Thoracic aorta (tissue), 2 donors: ENCODE measurements around the gene HMGCS2. TPM values are rescaled to one million over a fixed set of nuclear protein-coding genes. Genes with fewer than 3 reads are reported as not detected.
"Not testable (repeated sequence)": the region's sequence is repeated elsewhere in the genome, so short reads cannot be mapped to it uniquely, and the experiment has no call there.

ENCODE experiments used
- ATAC-seq: fragments of 150-250 bp; one replicate; pipeline ENCODE4 v1.8.0; 2017; ENCODE audit warnings: low read depth; ENCODE audit not compliant: insufficient number of reproducible peaks, low FRiP score
- DNase-seq: peaks from one replicate; pipeline ENCODE4 v3.0.0-alpha.2; 2020; ENCODE audit warnings: low spot score
- H3K27ac ChIP-seq, 2 donors: fragments of 200-600 bp; sonication (generic); 1 replicate in 1 of 2; 2 replicates in 1 of 2; pipeline ENCODE4 v1.5.1; 2016; ENCODE audit warnings: mild to moderate bottlenecking in 2 of 2, moderate library complexity in 2 of 2
- H3K27me3 ChIP-seq: fragments of 200-600 bp; sonication (generic); replicated peaks from 2 replicates; pipeline ENCODE4 v1.6.0; 2016; ENCODE audit warnings: mild to moderate bottlenecking; ENCODE audit not compliant: insufficient read depth
- H3K36me3 ChIP-seq: fragments of 200-600 bp; sonication (generic); one replicate; pipeline ENCODE4 v1.5.1; 2016
- H3K4me1 ChIP-seq, 2 donors: fragments of 200-600 bp; sonication (generic); 1 replicate in 1 of 2; 2 replicates in 1 of 2; pipeline versions ENCODE4 v1.5.1 to v1.6.0; 2016; ENCODE audit warnings: low read depth in 2 of 2, mild to moderate bottlenecking in 1 of 2; ENCODE audit not compliant: control insufficient read depth in 1 of 2
- H3K4me3 ChIP-seq: fragments of 200-600 bp; sonication (generic); 2 replicates; pipeline ENCODE4 v1.5.1; 2016; ENCODE audit warnings: mild to moderate bottlenecking
- H3K9me3 ChIP-seq: fragments of 200-600 bp; sonication (generic); 2 replicates; pipeline ENCODE4 v1.5.1; 2016
- total RNA-seq, 2 donors: library from RNA; depleted of rRNA; stranded (reverse); fragments of >200 nt; gene quantifications; one replicate each; pipeline versions ENCODE4 v1.1.0 to v1.2.3, GENCODE V29; 2016
- TF ChIP-seq, protein P1 (sequence below): fragments of 200-600 bp; sonication (generic); IDR thresholded peaks from one replicate; pipeline ENCODE4 v1.5.1; 2019; ENCODE audit warnings: antibody characterized with exemption

The HMGCS2 gene
- total RNA-seq, 2 donors from 2014 or later, result 1.8 TPM; not detected in 1

DNA sequence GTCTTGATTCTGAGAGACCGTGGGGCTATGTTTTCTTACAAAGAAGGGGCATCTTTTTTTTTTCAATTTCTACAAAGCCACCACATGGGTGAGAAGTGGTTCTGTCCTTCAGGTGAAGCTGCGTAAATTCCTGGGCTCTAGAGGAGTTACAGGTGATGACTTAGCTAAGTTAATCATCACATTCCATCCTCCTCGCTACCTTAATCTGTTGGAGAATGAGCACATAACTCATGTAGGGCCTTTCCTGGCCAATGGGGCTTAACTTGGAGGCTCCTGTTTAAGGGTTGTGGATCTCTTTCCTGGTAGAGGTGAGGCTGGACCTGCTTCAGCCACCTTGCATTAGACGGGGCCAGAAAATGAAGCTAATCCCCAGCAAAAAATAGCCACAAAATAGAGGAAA, 22.7 kb upstream of the HMGCS2 start:
- DNase-seq, result no peak
- H3K36me3 ChIP-seq, result no peaks in the 10 kb centered on the region
- H3K4me3 ChIP-seq, result no peak overlapping the region
- H3K9me3 ChIP-seq, result no peaks in the 10 kb centered on the region
- ATAC-seq, result no peak
- H3K27me3 ChIP-seq, result no peaks in the 10 kb centered on the region
- TF ChIP-seq, protein P1, sequence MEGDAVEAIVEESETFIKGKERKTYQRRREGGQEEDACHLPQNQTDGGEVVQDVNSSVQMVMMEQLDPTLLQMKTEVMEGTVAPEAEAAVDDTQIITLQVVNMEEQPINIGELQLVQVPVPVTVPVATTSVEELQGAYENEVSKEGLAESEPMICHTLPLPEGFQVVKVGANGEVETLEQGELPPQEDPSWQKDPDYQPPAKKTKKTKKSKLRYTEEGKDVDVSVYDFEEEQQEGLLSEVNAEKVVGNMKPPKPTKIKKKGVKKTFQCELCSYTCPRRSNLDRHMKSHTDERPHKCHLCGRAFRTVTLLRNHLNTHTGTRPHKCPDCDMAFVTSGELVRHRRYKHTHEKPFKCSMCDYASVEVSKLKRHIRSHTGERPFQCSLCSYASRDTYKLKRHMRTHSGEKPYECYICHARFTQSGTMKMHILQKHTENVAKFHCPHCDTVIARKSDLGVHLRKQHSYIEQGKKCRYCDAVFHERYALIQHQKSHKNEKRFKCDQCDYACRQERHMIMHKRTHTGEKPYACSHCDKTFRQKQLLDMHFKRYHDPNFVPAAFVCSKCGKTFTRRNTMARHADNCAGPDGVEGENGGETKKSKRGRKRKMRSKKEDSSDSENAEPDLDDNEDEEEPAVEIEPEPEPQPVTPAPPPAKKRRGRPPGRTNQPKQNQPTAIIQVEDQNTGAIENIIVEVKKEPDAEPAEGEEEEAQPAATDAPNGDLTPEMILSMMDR, result no peak
- H3K4me1 ChIP-seq, result peaks cover 3 to 12% of the 10 kb centered on the region in 2 donors
- H3K27ac ChIP-seq, result no peak overlapping the region

DNA sequence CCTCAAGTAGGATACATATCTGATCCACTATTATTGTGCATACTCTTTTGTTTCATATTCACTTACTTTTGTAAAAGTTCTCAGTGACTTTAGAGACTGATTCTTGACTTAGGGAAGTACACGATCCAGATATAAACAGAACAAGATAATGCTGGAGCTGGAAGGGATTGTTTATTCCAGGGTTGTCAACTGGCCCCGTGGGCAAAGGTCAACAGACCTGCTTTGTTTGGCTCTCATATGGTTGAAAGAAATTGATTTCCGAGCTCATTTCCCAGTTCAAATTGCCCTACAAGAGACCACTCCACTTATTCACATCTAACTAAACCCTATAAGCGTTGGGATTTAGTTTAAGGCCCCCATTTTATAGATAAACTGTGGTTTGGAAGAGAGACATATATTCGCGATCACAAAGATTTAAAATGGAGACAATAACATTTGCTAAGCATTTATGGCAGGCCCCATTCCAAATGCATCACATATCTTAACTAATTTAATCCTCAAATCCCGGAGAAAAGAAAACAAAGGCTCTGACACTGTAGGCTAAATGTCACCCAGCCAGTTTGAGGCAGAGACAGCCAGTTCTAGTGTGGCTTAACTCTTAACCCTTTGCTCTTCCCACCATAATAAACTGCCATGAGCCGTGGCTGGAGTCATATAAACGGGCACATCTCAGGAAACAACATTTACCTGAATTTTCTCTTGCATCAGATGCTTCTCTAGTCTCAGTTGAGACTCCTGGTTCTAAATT, 21.9 kb upstream of the HMGCS2 start:
- TF ChIP-seq, protein P1, result no peak
- no peak for DNase-seq
- no peaks in the 10 kb centered on the region for H3K36me3 ChIP-seq
- H3K9me3 ChIP-seq, result no peaks in the 10 kb centered on the region
- H3K27me3 ChIP-seq, result no peaks in the 10 kb centered on the region
- ATAC-seq, result no peak
- H3K4me3 ChIP-seq, result no peak overlapping the region
- no peak overlapping the region for H3K27ac ChIP-seq
- peaks cover 3 to 12% of the 10 kb centered on the region in 2 donors for H3K4me1 ChIP-seq

DNA sequence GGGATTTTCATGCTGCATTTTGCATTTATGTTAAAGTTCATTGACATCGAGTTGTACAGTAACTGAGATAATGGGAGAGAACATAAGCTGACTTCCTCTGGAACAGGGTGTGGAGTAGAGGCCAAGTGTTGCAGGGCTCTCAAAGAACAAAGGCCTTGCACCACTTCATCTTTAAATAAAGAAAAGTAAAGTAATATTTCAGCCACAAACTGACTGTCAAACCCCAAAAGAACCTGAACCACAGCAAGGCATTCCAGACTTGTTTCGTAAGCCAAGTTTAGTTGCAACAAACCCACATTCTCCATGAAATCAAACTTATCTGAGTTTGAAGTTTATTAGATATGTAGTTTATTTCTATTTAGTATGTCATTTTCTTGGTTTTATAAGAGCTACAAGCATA, 19.1 kb upstream of the HMGCS2 start:
- TF ChIP-seq, protein P1, result no peak
- Histone ChIP-seq H3K4me1 (no peaks in the 10 kb centered on the region), H3K27ac (no peak overlapping the region), H3K36me3 (no peaks in the 10 kb centered on the region), H3K4me3 (no peak overlapping the region), H3K9me3 (no peaks in the 10 kb centered on the region), H3K27me3 (no peaks in the 10 kb centered on the region)
- DNase-seq (no peak), ATAC-seq (no peak)

DNA sequence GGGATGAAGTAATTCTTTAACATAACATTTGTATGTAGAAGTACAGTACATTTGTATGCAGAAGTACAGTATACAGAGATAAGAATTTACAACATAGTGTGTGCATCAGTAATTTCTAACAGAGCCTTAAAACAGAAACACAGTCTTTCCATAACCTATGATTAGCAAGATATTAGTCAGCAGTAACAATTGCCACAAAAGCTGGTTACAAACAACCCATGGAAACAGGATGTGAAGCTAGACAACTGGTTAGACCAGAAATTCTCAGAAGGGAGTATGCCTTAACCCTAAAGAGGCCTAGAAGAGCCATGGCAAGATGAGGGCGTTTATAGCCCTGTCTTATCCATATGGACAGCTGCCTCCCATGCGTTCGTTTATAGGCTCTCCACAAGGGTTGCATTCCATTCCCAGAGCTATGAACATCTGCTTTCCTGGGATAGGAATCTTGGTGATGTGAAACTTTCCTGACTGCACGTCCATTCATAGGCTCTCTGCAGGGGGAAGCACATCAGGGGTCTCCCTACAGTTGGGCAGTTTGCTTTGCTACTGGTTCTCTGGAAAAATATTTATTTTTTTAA, 17.9 kb upstream of the HMGCS2 start:
- not testable (repeated sequence) for H3K27me3 ChIP-seq, H3K27ac ChIP-seq, H3K4me3 ChIP-seq, H3K36me3 ChIP-seq, ATAC-seq, DNase-seq, H3K9me3 ChIP-seq, H3K4me1 ChIP-seq

DNA sequence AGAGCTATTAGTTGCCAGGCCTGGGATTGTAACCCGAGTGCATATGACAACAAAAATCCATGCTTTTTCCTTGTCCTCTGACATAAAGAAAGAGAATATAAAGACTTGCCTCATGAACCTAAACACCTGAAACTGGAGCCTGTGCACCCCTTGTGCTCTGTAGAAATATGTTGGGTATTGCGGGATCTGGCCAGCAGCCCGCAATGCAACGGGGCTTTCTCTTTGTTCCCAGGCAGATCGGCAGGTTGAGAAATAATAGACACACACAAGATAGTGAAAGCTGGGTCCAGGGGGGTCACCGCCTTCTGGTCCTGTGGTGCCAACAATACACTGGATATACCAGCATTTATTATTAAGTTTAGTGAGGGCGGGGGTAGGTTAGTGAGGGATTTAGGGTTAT, 17.3 kb upstream of the HMGCS2 start:
- not testable (repeated sequence) for H3K4me3 ChIP-seq, H3K27me3 ChIP-seq, H3K9me3 ChIP-seq, H3K27ac ChIP-seq, DNase-seq, H3K36me3 ChIP-seq, H3K4me1 ChIP-seq, ATAC-seq

DNA sequence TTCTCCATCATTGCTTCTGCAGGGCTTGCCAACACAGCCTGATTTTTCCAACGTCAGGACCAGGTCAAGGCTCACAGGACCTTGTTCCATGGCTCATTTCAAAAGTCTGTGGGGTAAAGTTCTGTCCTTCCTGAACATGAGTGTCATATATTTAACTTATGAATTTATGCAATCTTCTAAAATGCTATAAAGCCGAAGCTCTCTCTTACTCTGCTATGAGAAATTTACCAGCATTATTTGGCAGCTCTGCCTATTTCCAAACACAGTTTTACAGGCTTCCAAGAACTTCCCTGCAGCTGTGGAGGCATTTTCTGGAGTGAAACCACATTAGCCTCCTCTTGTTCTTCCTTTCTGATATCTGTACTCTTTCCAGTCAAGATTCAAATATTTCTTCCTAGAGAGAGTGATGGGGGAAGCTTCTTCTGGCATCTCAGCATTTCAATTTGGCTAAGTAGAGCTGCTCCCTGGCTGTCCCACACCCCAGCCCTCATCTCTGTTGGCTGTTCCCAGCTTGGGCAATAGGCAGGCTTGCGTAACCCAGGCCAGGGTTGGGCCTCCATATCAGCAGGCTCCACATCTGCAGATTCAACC, 15.6 kb upstream of the HMGCS2 start:
- Histone ChIP-seq H3K36me3 (no peaks in the 10 kb centered on the region), H3K4me1 (no peaks in the 10 kb centered on the region), H3K27me3 (no peaks in the 10 kb centered on the region), H3K9me3 (no peaks in the 10 kb centered on the region), H3K4me3 (no peak overlapping the region), H3K27ac (no peak overlapping the region)
- DNase-seq (no peak), ATAC-seq (no peak)
- TF ChIP-seq, protein P1, result no peak
